DOHH2 (cell line): Measurements from ENCODE around the gene VGLL4.

Source experiments
- EZH2phosphoT487 ChIP-seq: fragments of 200-600 bp; sonication (generic); IDR thresholded peaks from 2 replicates; pipeline ENCODE4 v1.6.1; 2017; ENCODE audit warnings: borderline replicate concordance, mild to moderate bottlenecking, antibody characterized with exemption, low read length, moderate library complexity, mixed read lengths
- TF ChIP-seq, protein P1 (sequence below): fragments of 200-600 bp; sonication (generic); IDR thresholded peaks from one replicate; pipeline ENCODE4 v1.5.1; 2014; ENCODE audit warnings: antibody characterized with exemption, mild to moderate bottlenecking, low read depth, low read length; ENCODE audit not compliant: poor library complexity, severe bottlenecking

DNA sequence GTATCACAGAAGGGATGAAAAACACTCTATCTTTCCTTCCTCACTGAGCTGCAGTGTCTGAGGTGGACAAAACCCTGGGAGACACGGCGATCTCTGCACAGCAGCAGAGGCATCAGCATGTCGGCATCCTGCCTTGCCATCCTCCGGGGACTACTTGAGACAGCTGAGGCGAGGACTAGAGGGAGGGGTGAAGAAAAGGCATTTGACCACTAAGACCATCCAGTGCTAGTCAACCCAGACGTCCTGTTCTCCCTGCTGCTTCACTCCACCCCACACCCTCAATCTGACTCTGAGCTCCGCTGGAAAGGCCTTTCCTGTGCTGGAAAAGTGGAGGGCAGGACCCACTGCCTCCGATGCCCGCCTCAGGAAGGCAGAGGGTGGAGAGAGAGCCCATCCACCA, 67.3 kb downstream of the VGLL4 start:
- TF ChIP-seq, protein P1, sequence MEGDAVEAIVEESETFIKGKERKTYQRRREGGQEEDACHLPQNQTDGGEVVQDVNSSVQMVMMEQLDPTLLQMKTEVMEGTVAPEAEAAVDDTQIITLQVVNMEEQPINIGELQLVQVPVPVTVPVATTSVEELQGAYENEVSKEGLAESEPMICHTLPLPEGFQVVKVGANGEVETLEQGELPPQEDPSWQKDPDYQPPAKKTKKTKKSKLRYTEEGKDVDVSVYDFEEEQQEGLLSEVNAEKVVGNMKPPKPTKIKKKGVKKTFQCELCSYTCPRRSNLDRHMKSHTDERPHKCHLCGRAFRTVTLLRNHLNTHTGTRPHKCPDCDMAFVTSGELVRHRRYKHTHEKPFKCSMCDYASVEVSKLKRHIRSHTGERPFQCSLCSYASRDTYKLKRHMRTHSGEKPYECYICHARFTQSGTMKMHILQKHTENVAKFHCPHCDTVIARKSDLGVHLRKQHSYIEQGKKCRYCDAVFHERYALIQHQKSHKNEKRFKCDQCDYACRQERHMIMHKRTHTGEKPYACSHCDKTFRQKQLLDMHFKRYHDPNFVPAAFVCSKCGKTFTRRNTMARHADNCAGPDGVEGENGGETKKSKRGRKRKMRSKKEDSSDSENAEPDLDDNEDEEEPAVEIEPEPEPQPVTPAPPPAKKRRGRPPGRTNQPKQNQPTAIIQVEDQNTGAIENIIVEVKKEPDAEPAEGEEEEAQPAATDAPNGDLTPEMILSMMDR = no peak
- no peak for TF ChIP-seq EZH2phosphoT487
